Fibroblast of the aortic adventitia (primary cell): Measurements from ENCODE around the gene PSMB10. TPM values are rescaled to one million over a fixed set of nuclear protein-coding genes. Genes with fewer than 3 reads are reported as not detected.
"Not testable (repeated sequence)": the region's sequence is repeated elsewhere in the genome, so short reads cannot be mapped to it uniquely, and the experiment has no call there.

Experiments
- DNase-seq: peaks from one replicate; pipeline ENCODE4 v3.0.0-alpha.2; 2010; ENCODE audit warnings: low read depth
- H3K4me3 ChIP-seq: 2 replicates; pipeline ENCODE4 v1.5.1; 2011; ENCODE audit warnings: low read depth, mild to moderate bottlenecking, control low read depth, low read length, moderate library complexity
- total RNA-seq: library from RNA; depleted of rRNA; stranded (reverse); fragments of >200 nt; gene quantifications from 2 replicates; pipeline ENCODE4 v1.2.3, GENCODE V29; 2012; ENCODE audit warnings: low replicate concordance
- TF ChIP-seq, protein P1 (sequence below): IDR thresholded peaks from 2 replicates; pipeline ENCODE4 v1.5.1; 2011; ENCODE audit warnings: mild to moderate bottlenecking, low read length, control low read depth, inconsistent platforms; ENCODE audit not compliant: insufficient read depth

The PSMB10 gene
- total RNA-seq, 1 donor = 22.7 TPM

- TF ChIP-seq, protein P1, sequence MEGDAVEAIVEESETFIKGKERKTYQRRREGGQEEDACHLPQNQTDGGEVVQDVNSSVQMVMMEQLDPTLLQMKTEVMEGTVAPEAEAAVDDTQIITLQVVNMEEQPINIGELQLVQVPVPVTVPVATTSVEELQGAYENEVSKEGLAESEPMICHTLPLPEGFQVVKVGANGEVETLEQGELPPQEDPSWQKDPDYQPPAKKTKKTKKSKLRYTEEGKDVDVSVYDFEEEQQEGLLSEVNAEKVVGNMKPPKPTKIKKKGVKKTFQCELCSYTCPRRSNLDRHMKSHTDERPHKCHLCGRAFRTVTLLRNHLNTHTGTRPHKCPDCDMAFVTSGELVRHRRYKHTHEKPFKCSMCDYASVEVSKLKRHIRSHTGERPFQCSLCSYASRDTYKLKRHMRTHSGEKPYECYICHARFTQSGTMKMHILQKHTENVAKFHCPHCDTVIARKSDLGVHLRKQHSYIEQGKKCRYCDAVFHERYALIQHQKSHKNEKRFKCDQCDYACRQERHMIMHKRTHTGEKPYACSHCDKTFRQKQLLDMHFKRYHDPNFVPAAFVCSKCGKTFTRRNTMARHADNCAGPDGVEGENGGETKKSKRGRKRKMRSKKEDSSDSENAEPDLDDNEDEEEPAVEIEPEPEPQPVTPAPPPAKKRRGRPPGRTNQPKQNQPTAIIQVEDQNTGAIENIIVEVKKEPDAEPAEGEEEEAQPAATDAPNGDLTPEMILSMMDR = no peak
- H3K4me3 ChIP-seq = no peak overlapping the region
- DNase-seq = no peak
Measured at GRCh38 chr16:67915831-67916723, 20.6 kb downstream of the PSMB10 start.

DNA sequence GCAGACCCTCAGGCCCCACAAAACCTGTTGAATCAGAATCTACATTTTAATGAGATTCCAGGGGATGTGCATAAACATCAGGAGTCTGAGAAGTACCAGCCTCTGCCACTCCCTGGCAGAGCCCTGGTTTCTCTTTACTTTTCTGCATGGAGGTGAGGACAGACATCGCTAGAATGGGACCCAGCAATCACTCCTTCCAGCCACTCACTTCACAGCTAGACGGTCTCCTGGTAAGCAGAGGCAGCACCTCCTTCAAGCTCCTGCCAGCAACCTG, 21.2 kb downstream of the PSMB10 start:
- DNase-seq, H3K4me3 ChIP-seq: not testable (repeated sequence)

GRCh38 chr16:67914758-67915495, 21.7 kb downstream of the PSMB10 start:
- DNase-seq = no peak
- H3K4me3 ChIP-seq = no peak overlapping the region
- TF ChIP-seq, protein P1 = no peak

DNA sequence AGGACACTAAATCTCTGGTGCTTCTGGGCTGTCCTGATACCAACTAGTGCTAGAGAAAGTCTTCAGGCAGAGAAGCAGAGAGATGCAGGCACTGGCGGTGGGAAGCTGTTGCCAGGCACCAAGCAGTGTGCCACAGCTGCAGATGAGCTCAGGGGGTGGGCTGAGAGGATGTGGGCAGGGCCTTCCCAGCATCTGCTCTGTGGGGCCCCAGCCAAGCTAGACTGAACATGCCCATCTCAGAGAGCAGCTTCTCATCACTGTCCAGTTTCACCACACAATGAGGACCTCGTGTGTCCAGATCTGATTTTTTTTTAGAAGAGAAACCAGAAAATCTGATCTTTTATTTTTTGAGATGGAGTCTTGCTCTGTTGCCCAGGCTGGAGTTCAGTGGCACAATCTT, 26.5 kb downstream of the PSMB10 start:
- TF ChIP-seq, protein P1 = no peak
- DNase-seq = no peak
- no peak overlapping the region for H3K4me3 ChIP-seq

DNA sequence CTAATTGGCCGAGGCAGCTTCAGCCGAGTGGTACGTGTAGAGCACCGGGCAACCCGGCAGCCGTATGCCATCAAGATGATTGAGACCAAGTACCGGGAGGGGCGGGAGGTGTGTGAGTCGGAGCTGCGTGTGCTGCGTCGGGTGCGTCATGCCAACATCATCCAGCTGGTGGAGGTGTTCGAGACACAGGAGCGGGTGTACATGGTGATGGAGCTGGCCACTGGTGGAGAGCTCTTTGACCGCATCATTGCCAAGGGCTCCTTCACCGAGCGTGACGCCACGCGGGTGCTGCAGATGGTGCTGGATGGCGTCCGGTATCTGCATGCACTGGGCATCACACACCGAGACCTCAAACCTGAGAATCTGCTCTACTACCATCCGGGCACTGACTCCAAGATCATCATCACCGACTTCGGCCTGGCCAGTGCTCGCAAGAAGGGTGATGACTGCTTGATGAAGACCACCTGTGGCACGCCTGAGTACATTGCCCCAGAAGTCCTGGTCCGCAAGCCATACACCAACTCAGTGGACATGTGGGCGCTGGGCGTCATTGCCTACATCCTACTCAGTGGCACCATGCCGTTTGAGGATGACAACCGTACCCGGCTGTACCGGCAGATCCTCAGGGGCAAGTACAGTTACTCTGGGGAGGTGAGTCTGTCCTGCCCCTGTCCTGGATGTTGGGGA, 27.5 kb downstream of the PSMB10 start:
- DNase-seq = no peak
- TF ChIP-seq, protein P1 = no peak
- H3K4me3 ChIP-seq = no peak overlapping the region

GRCh38 chr16:67907397-67908180, 29.1 kb downstream of the PSMB10 start:
- no peak overlapping the region for H3K4me3 ChIP-seq
- TF ChIP-seq, protein P1 = no peak
- no peak for DNase-seq
